Mesendoderm (in vitro differentiated cells): Measurements from ENCODE around the gene UCKL1.
"Not testable (repeated sequence)": the region's sequence is repeated elsewhere in the genome, so short reads cannot be mapped to it uniquely, and the experiment has no call there.

ENCODE experiments used
- DNase-seq: peaks from one replicate; pipeline ENCODE4 v3.0.0; 2013
- H2AK5ac ChIP-seq: 2 replicates; pipeline ENCODE4 v1.6.1; 2013; ENCODE audit warnings: low read length, inconsistent platforms
- H2BK120ac ChIP-seq: 2 replicates; pipeline ENCODE4 v1.6.1; 2013; ENCODE audit warnings: low read depth, mild to moderate bottlenecking, low read length, moderate library complexity, mixed read lengths
- H2BK15ac ChIP-seq: replicated peaks from 2 replicates; pipeline ENCODE4 v1.6.1; 2013; ENCODE audit warnings: low read depth, mild to moderate bottlenecking, moderate library complexity
- H2BK5ac ChIP-seq: 2 replicates; pipeline ENCODE4 v1.6.1; 2013; ENCODE audit warnings: low read length, inconsistent platforms
- H3K18ac ChIP-seq: 2 replicates; pipeline ENCODE4 v1.6.1; 2013; ENCODE audit warnings: mild to moderate bottlenecking, low read length, mixed read lengths
- H3K23ac ChIP-seq: one replicate; pipeline ENCODE4 v1.6.1; 2013; ENCODE audit warnings: low read length
- H3K27ac ChIP-seq: 2 replicates; pipeline ENCODE4 v1.5.1; 2013; ENCODE audit warnings: low read depth, mild to moderate bottlenecking, inconsistent platforms, low read length, moderate library complexity
- H3K27me3 ChIP-seq: 2 replicates; pipeline ENCODE4 v1.6.1; 2013; ENCODE audit warnings: low read length, control low read depth, mild to moderate bottlenecking, inconsistent platforms; ENCODE audit not compliant: insufficient read depth, poor library complexity
- H3K36me3 ChIP-seq: 2 replicates; pipeline ENCODE4 v1.6.1; 2013; ENCODE audit warnings: low read length, inconsistent platforms; ENCODE audit not compliant: control insufficient read depth, insufficient read depth
- H3K4ac ChIP-seq: one replicate; pipeline ENCODE4 v1.6.1; 2013; ENCODE audit warnings: low read depth, mild to moderate bottlenecking, low read length, moderate library complexity
- H3K4me1 ChIP-seq: 2 replicates; pipeline ENCODE4 v1.6.1; 2013; ENCODE audit warnings: low read depth, low read length, inconsistent platforms; ENCODE audit not compliant: control insufficient read depth
- H3K4me2 ChIP-seq: 2 replicates; pipeline ENCODE4 v1.6.1; 2013; ENCODE audit warnings: low read length
- H3K4me3 ChIP-seq: 2 replicates; pipeline ENCODE4 v1.5.1; 2013; ENCODE audit warnings: mild to moderate bottlenecking, low read length
- H3K56ac ChIP-seq: one replicate; pipeline ENCODE4 v1.6.1; 2013; ENCODE audit warnings: low read length
- H3K79me1 ChIP-seq: 2 replicates; pipeline ENCODE4 v1.6.1; 2013; ENCODE audit warnings: low read length, inconsistent platforms
- H3K79me2 ChIP-seq: 2 replicates; pipeline ENCODE4 v1.6.1; 2013; ENCODE audit warnings: mild to moderate bottlenecking, low read length; ENCODE audit not compliant: control insufficient read depth, insufficient read depth
- H3K9ac ChIP-seq: 2 replicates; pipeline ENCODE4 v1.6.1; 2013; ENCODE audit warnings: low read length, inconsistent platforms
- H4K5ac ChIP-seq: one replicate; pipeline ENCODE4 v1.6.1; 2013; ENCODE audit warnings: low read length
- H4K8ac ChIP-seq: one replicate; pipeline ENCODE4 v1.6.1; 2013; ENCODE audit warnings: low read depth, mild to moderate bottlenecking, control low read depth, low read length, moderate library complexity
- WGBS: extraction: QIAGEN DNeasy Blood & Tissue Kit; methylation state at CpG from one replicate; pipeline ENCODE4 v1.1.7; 2013; ENCODE audit warnings: low lambda C conversion rate, missing lambda C conversion rate; ENCODE audit not compliant: insufficient coverage; ENCODE audit errors: extremely low coverage; 5-methylcytosine and 5-hydroxymethylcytosine counted together

The UCKL1 gene

DNA sequence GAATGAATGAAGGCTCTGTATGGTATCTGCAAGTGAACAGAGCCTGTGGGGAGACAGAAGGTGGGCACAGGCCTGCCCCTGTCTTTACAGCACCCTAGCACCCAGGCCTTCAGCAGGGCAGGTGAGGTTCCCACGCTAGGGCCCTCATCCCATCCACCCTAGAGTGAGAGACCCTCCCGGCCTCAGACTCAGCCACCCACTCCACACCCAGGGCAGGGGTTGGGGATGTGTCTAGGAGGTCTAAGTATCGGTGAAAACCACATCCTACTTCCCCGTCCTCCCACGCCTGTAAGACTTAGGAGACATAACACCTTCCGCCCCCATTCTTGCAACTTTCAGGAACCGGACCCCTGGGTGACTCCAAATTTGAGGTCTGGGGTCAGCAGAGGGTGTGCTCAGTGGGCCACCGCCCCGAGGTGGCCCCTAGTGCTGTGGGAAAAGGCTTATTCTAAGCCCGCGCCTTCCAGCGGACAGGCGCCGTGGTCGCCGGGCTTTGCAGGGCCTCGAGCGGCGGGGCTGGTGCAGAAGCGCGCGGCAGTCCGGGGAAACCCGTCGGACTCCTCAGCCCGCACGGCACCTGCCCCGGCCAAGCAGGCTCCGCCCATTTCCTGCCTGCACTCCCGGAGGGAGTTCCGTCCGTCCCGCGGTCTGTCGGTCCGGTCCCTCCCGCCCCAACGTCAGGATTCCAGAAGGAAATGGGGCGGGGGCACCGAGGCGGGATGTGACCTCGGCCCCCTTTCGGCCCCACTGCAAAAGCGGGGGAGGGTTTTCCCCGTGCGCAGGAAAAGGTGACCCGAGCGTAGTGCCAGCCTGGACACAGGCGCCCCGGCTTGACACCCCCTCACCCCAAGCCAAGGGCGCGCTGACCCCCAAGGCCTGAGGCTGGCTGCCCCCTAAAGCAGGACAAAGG, 22.4 kb upstream of the UCKL1 start:
- Histone ChIP-seq H3K4me2 (peak overlapping the region; percentile 93), H2AK5ac (no peak overlapping the region), H3K4ac (peak overlapping the region; percentile 49), H3K4me3 (peak overlapping the region; percentile 60), H3K18ac (peak overlapping the region; percentile 54), H4K5ac (no peak overlapping the region), H3K79me1 (peaks cover 13% of the 10 kb centered on the region), H4K8ac (no peak overlapping the region), H3K56ac (peak overlapping the region; percentile 88), H3K23ac (no peak overlapping the region), H3K27me3 (no peaks in the 10 kb centered on the region), H2BK15ac (no peak overlapping the region), H2BK5ac (no peak overlapping the region), H3K36me3 (peaks cover 2% of the 10 kb centered on the region), H3K27ac (no peak overlapping the region), H3K9ac (peak overlapping the region; percentile 79), H3K79me2 (peaks cover 13% of the 10 kb centered on the region), H3K4me1 (peaks cover 4% of the 10 kb centered on the region), H2BK120ac (no peak overlapping the region)
- WGBS = no CpG with 5 or more reads among the region's 52 CpGs
- peak; percentile 66 for DNase-seq

DNA sequence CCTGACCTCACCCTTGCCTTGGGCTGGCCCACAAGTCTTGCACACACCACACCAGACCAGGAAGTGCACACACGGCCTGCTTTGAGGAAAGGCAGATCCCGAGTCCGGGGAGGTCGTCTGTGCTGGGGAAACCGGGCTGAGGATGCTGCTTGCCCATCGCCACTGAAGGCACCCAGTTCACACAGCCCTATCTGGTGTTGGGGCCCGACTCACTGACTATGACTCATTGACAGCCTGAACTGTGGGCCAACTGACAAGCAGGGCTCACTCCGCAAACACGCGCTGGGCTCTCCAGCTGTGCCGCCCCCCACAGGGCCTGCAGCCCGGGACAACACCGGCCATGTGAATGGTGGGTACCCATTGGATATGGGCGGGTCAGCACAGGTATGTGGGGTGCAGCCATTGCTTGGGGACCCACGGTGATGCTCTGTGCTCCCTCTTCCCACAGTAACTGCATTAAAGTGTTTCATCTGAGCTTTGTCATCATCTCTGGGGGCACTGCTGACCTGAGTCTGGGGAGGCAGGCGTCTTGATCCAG, 21.6 kb upstream of the UCKL1 start:
- H3K56ac ChIP-seq = no peak overlapping the region
- H3K36me3 ChIP-seq = no peaks in the 10 kb centered on the region
- no peak for DNase-seq
- H3K79me2 ChIP-seq = peaks cover 10% of the 10 kb centered on the region
- H3K9ac ChIP-seq = no peak overlapping the region
- H4K5ac ChIP-seq = no peak overlapping the region
- H2AK5ac ChIP-seq = no peak overlapping the region
- no peak overlapping the region for H2BK5ac ChIP-seq
- H3K79me1 ChIP-seq = peaks cover 9% of the 10 kb centered on the region
- H3K4me1 ChIP-seq = peaks cover 4% of the 10 kb centered on the region
- no peak overlapping the region for H3K23ac ChIP-seq
- no peak overlapping the region for H3K4me2 ChIP-seq
- H4K8ac ChIP-seq = no peak overlapping the region
- no peak overlapping the region for H3K27ac ChIP-seq
- H2BK120ac ChIP-seq = no peak overlapping the region
- WGBS = no CpG with 5 or more reads among the region's 16 CpGs
- no peak overlapping the region for H2BK15ac ChIP-seq
- no peak overlapping the region for H3K4me3 ChIP-seq
- H3K4ac ChIP-seq = no peak overlapping the region
- no peaks in the 10 kb centered on the region for H3K27me3 ChIP-seq
- no peak overlapping the region for H3K18ac ChIP-seq

DNA sequence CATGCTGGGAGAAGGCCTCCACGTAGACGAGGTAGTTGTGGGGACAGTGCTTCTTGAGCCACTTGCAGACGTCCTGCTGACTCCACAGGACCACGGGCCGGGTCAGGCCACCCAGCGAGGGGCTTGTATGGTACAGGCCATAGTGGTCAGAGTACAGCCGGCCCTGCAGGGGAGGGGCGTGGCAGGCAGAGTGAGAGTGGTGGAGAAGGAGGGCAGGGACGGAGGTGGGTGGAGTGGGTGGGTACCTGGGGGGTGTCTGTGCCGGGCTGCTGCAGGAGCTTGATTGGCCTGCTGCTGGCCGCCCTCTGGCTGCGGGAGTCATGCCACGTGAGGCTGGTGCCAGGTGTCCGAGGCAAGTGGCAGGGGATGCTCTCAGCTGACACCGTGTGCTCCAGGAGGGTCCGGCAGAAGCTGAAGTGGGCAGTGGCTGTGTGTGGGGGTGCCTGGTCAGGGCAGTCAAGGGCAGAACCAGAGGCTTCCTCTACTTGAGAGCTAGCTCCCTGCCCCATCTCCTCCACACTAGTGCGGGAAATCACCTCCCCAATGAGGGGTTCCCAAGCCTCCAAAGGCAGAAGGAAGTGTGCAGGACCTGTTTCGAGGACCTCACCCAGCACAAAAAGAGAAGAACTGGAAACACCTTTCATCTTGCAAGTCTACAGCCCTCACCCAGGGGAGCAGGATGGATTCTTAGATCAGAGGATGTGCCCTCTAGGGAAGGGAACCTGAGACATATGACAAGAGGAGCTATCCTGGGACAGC, 20.9 kb upstream of the UCKL1 start:
- DNase-seq = no peak
- Histone ChIP-seq H2AK5ac (no peak overlapping the region), H3K4me3 (no peak overlapping the region), H4K8ac (no peak overlapping the region), H3K23ac (no peak overlapping the region), H3K18ac (no peak overlapping the region), H3K79me1 (peaks cover 4% of the 10 kb centered on the region), H3K79me2 (peaks cover 4% of the 10 kb centered on the region), H3K36me3 (no peaks in the 10 kb centered on the region), H4K5ac (no peak overlapping the region), H2BK15ac (no peak overlapping the region), H3K4me1 (peaks cover 4% of the 10 kb centered on the region), H3K4me2 (no peak overlapping the region), H3K56ac (no peak overlapping the region), H2BK120ac (no peak overlapping the region), H3K27me3 (no peaks in the 10 kb centered on the region), H3K27ac (no peak overlapping the region), H3K4ac (no peak overlapping the region), H2BK5ac (no peak overlapping the region), H3K9ac (no peak overlapping the region)
- WGBS = no CpG with 5 or more reads among the region's 18 CpGs

DNA sequence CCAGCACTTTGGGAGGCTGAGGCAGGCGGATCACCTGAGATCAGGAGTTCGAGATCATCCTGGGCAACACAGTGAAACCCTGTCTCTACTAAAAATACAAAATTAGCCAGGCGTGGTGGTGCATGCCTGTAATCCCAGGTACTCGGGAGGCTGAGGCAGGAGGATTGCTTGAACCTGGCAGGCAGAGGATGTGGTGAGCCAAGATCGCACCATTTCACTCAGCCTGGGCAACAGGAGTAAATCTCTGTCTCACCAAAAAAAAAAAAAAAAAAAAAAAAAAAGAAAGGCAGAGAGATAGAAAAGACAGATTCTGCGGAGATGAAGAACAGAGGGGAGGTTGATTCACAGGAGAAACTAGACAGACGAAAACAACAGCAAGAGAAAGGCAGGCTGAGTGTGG, 20.3 kb upstream of the UCKL1 start:
- H3K9ac ChIP-seq, H3K79me1 ChIP-seq, H2BK120ac ChIP-seq, H3K4me3 ChIP-seq, H3K56ac ChIP-seq, H3K79me2 ChIP-seq, H3K27me3 ChIP-seq, H2AK5ac ChIP-seq, H3K4me2 ChIP-seq, H3K36me3 ChIP-seq, H3K23ac ChIP-seq, H4K8ac ChIP-seq, DNase-seq, H3K4ac ChIP-seq, H3K18ac ChIP-seq, H2BK15ac ChIP-seq, H4K5ac ChIP-seq, H2BK5ac ChIP-seq, H3K27ac ChIP-seq, H3K4me1 ChIP-seq: not testable (repeated sequence)
- no CpG with 5 or more reads among the region's 7 CpGs for WGBS

DNA sequence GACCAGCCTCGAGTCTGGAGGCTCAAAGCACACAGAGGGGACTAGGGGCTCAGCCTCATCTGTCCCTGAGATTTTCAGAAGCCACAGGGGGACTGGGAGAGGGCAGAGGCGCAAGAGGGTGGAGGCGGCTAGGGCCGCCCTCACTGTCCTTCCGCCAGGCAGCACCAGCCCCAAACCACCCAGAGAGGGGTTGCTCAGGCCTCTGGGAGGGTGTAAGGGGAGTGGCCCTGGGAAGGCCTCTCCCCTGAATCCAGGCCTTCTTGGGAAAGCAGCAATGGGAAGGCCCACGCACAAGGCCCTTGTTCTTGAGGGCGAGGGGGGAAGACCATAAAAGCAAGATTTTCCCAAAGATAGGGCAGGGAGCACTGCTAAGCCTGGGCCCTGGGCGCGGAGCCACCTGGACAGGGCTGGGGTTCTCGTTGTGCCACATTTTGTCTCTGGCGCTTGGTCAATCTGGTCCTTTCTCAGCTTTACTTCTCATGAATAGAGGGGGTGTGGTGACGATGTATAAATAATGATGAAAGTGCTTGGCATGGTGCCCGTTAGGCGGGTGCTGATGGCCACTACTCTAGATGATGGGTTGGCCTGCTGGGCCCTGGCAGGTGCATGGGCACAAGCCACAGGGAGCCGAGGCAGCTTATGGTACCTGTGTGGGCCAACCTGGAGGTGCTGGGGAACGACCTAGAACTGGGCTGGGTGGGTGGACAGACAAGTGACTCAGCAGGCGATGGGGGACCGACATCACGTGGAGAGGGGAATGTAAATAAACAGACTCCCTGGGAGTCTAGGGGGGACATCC, 18.4 kb upstream of the UCKL1 start:
- Histone ChIP-seq H3K27ac (no peak overlapping the region), H2AK5ac (no peak overlapping the region), H2BK120ac (no peak overlapping the region), H3K27me3 (no peaks in the 10 kb centered on the region), H3K4me2 (no peak overlapping the region), H2BK5ac (no peak overlapping the region), H3K4me1 (no peaks in the 10 kb centered on the region), H4K8ac (no peak overlapping the region), H3K79me1 (no peaks in the 10 kb centered on the region), H3K4ac (no peak overlapping the region), H3K56ac (no peak overlapping the region), H4K5ac (no peak overlapping the region), H2BK15ac (no peak overlapping the region), H3K4me3 (no peak overlapping the region), H3K18ac (no peak overlapping the region), H3K9ac (no peak overlapping the region), H3K79me2 (no peaks in the 10 kb centered on the region), H3K36me3 (no peaks in the 10 kb centered on the region), H3K23ac (no peak overlapping the region)
- DNase-seq = no peak
- no CpG with 5 or more reads among the region's 19 CpGs for WGBS
